NCI-H2107 treated with DMSO at 0.1 percent for 48 hours (cell line): ENCODE results near the gene KCTD2.
"Not testable (repeated sequence)": the region's sequence is repeated elsewhere in the genome, so short reads cannot be mapped to it uniquely, and the experiment has no call there.

Experiments
- DNase-seq: peaks from one replicate; lab custom pipeline; 2025; ENCODE audit not compliant: unreplicated experiment; lab: John Stamatoyannopoulos, UW

Gene KCTD2

DNA sequence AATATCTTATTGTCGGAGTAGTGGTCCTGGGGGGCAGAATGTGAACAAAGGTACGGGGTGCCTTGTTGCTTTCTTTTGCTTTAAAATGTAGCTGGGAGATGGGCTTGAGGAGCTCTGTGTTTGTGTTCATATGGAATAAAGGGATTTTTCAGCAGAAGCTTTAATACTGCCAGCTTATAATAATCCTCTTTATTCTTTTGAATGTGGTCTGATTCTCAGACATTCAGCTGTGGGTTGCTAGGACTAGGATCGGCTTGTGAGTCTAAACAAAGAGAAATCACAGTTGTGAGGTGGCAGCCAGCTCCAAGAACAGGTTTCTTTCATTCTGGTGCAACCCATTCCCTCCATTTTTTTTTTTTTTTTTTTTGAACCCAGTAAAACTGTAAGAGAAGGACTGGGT, 27.3 kb upstream of the KCTD2 start:
- no peak for DNase-seq

DNA sequence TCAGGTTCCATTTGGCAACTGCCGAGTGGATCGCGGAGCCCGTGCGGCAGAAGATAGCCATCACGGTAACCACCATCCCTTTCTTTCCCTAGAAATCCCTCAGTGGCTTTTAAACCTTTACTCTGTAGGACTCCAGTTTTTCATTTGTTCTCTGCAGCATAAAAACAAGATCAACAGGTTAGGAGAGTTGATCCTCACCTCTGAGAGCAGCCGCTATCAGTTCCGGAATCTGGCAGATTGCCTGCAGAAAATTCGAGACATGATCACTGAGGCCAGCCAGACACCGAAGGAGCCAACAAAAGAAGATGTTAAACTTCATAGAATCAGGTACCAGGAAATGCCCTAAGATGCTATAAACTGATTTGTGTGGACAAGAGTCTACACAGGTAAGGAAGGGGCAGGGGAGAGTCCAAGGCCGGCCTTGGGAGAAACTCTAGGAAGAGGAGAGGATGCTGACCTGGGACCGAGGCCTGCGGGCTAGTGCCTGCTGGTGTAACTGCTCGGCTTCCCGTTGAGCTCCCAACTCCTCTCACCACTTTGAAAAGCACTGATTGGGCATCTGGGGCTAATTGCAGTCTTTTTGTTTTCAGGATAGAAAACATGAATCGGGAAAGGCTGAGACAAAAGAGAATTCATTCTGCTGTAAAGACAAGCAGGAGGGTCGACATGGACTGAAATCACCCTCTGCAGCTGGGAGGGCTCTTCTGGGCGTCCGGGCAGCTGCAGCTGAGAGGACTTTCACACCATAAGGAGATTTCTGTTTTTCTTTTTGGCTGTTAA, 26.5 kb upstream of the KCTD2 start:
- DNase-seq = no peak

DNA sequence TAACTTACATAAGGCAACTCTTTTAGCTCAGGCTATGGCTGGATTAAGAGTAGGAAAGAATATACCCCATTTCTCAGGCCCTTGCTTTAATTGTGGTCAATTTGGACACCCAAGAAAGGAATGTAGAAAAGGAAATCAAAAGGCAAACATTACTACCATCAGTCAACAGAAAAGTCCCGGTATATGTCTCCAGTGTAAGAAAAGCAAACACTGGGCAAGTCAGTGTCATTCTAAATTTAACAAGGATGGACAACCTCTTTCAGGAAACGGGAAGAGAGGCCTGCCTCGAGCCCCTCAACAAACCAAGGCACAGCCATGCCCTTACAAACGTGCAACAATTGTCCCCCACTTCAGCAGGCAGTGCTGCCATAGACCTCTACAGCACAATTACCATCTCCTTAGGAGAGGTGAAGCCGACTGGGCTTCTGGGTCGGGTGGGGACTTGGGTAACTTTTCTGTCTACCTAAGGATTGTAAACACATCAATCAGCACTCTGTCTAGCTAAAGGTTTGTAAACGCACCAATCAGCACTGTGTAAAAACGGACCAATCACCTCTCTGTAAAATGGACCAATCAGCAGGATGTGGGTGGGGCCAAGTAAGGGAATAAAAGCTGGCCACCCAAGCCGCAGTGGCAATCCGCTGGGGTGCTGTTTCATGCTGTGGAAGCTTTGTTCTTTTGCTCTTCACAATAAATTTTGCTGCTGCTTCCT, 22.2 kb upstream of the KCTD2 start:
- DNase-seq = no peak

DNA sequence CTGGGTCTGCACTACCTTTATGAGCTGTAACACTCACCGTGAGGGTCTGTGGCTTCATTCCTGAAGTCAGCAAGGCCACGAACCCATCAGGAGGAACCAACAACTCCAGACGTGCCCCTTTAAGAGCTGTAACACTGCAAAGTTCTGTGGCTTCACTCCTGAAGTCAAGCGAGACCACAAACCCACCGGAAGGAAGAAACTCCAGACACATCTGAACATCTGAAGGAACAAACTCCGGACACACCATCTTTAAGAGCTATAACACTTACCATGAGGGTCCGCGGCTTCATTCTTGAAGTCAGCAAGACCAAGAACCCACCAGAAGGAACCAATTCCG, 21.7 kb upstream of the KCTD2 start:
- DNase-seq = not testable (repeated sequence)

DNA sequence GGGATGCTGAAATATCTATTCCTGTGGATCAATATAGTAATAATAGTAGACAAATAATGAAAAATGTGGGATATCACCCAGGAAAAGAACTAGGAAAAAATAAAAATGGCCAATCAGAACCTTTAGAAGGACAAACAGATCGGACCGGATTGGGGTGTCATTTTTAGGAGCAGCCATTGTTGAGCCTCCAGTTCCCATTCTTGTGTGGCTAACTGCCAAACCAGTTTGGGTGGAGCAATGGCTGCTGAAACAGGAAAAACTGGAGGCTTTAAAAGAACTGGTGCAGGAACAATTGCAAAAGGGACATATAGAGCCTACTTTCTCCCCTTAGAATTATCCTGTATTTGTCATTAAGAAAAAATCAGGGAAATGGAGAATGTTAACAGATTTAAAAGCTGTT, 20.4 kb upstream of the KCTD2 start:
- DNase-seq = not testable (repeated sequence)

DNA sequence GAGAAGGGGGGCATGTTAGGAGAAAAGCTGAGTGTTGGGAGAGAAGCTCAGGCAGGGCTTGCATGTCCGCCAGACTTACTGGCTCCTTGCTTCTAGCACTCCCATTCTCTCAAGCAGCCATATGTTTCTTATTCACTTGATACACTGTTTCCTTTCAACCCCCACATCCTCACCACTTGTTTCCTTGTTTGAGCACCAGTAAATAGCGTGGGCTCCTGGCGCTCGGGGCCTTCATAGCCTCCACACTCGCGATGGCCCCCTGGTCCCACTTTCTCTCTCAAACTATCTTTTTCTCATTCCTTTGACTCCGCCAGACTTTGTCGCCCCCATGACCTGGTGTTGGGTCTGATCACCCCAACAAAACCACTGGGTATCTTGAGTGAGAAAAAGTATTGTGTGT, 16.9 kb upstream of the KCTD2 start:
- DNase-seq = no peak

DNA sequence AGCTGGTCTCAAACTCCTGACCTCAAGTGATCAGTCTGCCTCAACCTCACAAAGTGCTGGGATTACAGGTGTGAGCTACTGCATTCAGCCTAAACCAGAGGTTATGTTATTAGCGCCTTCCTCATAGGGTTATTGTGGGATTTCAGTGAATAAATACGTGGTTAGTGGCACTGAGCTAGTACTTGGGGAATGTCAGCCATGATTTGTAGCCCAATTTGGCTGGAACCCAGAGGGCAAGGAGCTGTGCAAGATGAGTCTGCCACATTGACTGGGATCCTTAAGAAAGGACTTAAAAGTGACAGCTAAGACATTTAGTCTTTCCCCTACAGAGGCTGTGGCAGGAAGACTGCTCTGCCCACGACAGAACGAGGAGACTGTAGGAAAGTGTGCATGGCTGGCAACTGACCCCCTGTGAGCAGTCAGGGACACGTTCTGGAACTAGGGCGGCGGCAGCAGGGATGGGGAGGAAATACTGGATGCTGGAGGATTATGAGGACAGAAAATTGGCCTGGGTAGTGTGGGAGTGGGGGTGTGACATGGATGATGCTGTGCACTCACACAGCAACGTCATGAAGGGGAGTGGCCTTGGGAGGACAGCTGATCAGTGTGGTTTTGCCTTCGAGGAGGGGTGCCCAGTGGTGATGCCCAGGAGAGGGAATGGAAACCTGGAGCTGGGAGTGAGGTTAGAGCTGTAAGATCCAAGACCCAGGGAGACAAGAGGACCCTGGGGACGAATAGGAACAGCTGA, 14.9 kb upstream of the KCTD2 start:
- peak; percentile 82 for DNase-seq

DNA sequence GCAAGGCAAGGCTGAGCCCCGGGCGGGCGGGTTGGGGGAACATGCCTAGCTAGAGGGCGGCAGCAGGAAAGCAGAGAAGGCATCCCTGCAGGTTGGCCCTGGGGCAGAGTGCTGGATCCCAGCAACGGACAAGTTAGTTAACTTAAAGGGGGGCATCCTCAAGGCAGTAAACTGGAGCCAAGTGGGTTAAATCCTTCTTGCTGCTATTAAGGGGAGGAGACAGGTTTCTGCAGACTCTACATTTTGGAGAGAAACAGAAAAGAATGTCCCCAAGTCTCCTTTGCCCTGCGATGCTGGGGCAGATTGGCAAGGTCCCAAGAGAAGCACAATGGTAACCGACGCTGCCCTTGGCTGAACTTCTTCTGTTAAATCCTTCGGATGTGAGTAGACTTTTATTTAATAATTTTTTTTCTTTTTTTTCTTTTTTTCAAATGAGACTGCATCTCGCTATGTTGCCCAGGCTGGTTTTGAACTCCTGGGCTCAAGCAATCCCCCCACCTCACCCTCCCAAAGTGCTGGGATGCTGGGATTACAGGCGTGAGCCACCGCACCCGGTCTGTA, 14.2 kb upstream of the KCTD2 start:
- no peak for DNase-seq

DNA sequence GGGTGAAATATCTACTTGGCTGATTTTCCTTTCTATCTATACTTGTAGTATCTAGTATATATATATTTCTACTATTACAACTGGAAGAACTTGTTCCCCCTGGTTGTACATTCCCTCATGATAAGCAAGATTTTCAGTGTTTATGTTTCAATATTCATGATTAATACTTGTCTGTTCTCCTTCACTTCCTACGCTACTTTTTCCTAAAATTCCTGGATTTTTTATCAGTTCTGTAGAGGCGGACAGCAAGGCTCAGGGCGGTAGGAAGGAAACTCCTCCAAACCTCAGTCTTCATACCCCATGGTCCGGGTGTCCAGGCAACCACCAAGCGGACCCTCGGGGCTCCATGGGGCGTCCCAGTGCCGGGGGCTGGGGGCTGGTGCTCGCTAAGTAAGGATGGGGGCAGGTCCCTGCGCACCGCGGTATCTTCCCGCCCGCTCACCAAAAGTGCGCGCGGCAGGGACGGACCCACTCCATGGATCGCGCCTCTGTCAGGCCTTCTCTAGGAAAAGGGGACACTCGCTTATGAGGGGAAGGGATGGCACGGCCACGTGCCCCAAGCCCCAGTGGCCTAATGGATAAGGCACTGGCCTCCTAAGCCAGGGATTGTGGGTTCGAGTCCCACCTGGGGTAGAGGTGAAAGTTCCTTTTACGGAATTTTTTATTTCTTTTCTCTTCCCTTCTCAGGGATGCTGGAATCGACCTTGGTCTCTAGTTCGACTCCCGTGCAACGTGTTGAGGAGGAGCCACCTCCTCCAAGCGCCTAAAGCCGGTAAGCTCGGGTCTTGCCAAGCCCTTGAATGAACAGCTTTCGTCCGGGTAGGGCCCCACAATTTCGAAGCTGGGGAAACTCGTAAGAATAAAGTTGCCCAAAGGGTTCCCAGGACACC, 13.4 kb upstream of the KCTD2 start:
- DNase-seq = peak; percentile 62

DNA sequence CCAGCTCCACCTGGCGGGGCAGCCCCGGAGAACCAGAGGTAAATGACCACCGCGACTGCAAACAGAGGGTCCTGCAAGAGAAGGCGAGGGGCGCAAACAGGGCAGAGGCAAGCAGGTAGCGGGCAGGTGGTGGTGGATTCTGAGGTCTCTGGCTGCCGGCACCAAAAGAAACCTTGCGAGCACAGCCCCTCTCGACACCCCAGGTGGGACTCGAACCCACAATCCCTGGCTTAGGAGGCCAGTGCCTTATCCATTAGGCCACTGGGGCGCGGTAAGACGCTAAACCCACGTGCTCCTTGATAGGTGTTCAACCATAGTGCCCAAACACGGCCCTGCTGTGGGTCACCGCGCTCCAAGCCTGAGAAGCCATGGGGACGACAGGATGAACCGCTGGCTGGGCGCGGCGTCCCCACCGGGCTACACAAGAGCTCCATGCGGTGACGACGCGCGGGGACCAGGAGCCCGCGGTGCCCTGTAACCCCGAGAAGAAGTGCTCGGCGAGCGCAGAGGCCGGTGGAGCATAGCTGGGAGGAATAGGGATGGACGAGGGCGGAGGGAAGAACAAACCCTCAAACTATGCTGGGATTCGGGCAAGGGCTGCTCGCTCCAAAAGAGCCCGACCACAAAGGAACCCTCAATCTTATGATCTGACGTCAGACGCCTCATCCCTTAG, 12.7 kb upstream of the KCTD2 start:
- DNase-seq = peak; percentile 72

DNA sequence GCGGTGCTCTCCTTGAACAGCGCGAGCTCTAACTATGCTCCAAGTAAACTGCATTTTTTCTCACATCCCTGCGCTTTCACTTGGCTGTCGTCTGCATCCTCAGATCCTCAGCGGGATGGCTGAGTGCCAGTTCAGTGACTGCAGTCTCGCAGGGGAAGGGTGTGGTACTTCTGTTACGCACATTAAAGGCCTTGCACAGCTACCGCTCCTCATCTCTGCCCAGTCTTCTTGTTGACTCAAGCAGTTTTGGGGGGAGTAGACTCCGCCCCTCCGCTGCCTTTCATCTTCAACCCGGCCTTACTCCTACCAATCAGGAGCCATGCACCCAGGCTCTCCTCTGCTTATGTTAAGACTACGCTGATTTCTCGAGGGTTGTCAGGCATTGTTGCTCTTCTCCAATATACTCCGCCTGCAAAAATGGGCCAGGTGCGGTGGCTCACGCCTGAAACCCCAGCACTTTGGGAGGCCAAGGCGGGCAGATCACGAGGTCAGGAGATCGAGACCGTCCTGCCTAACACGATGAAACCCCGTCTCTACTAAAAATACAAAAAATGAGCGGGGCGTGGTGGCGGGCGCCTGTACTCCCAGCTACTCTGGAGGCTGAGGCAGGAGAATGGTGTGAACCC, 10.3 kb upstream of the KCTD2 start:
- peak; percentile 5 for DNase-seq

DNA sequence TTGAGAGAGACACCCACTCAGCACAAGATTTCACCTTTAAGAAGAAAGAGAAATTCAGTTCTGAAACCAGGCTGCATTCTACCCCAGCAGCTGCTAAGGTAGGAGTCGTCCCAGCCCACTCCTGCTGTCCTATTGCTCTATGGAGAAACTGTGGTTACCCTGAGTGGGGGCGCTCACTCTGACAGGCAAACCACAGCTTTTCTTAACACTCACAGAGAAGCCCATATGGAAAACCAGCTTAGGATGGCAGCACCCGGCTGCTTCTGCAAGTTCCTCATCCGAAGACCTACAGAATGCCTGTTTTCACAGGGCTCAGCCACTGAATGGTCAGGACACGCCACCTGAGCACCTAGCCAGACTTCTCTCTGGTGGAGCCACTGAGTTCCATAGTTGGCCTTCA, 7.8 kb upstream of the KCTD2 start:
- DNase-seq = no peak

DNA sequence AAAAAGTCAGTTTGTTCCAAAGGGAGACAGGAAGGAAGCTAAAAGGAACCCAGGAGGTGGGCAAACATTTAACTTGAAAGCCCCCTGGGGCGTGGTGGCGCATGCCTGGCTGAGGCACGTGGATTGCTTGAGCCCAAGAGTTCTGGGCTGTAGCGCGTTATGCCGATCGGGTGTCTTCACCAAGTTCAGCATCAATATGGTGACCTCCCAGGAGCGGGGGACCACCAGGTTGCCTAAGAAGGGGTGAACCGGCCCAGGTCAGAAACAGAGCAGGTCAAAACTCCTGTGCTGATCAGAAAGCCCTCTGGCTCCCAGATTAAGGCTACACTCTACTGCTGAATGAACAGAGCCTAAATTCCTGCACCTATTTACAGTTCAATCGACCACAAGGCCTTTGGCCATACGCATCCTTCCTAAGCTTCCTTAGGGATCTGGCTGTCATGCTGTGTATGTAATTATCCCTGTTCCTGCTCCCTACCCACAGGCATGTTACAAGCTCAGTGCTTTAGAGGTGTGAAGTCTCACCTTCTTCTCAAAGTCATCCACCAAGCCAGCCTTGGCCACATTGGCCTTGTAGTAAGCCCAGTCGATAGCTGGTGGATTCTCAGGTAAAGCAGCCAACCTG, 5.3 kb upstream of the KCTD2 start:
- no peak for DNase-seq

DNA sequence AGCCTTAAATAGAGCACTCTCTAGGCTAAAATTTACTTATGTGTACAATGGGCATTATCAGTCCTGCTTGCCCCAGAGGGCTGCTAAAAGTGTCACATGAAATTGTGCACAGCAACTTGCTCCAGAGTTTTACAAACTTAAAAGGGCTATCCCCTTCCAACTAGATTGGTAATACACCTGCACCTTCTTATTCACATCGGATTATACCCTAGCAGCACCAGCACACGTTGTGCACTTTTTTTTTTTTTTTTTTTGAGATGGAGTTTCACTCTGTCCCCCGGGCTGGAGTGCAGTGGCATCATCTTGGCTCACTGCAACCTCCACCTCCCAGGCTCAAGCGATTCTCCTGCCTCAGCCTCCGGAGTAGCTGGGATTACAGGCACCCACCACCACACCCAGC, 3.2 kb upstream of the KCTD2 start:
- not testable (repeated sequence) for DNase-seq

DNA sequence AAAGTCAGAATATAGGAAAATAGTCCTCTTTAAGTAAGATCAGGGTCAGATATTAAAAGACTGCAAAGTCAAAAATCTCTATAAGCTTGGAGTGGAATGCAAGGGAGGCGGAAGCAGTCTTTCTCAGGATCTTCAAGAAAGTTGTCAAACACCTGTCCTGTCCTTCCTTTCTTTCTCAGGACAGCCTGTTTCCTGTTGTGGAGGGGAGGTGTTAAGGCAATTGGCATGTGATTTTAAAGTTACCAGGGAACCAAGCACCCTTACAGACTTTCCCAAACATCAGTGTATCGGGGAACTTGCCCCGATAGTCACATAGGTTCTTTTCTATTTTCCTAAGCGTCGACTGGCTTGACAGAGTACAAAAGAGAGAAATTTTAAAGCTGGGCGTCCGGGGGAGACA, 2.3 kb upstream of the KCTD2 start:
- no peak for DNase-seq

DNA sequence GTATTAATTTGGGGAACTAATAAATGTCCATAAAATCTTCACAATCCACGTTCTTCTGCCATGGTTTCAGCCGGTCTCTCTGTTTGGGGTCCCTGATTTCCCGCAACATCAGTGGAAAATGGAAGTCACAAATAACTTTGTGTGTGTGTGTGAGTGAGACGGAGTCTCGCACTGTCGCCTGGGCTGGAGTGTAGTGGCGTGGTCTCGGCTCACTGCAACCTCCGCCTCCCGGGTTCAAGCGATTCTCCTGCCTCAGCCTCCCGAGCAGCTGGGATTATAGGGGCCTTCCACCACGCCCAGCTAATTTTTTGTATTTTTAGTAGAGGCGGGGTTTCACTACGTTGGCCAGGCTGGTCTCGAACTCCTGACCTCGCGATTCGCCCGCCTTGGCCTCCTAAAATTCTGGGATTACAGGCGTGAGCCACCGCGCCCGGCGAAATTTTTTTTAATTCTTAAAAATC, 1.0 kb upstream of the KCTD2 start:
- not testable (repeated sequence) for DNase-seq

DNA sequence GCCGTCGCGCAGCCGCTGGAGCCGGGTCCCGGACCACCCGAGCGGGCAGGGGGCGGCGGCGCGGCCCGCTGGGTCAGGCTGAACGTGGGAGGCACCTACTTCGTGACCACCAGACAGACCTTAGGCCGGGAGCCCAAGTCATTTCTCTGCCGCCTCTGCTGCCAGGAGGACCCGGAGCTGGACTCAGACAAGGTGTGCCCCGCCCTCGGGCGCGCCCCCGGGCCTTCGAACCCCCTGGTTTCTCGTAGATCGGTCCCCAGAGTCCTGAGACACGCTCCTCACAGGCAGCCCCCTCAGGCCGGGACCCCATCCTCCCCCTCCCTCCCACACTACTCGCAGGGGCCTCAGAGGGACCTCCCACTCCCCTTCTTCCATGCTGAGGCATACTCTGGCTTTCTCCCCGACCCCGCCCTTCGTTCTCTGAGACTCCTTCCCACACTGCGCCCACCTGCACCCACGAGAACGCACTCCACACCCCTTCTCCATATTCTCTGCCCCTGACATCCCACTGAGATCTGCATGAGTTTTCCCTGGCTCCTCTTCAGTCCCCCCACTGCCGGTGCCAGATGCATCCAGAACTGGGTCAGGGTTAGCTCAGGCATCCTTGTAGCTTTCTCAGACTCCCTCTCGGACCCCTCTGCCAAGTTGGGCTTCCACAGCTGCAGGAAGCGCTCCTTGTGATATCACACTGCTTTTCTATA, 523 bp downstream of the KCTD2 start:
- DNase-seq = no peak

DNA sequence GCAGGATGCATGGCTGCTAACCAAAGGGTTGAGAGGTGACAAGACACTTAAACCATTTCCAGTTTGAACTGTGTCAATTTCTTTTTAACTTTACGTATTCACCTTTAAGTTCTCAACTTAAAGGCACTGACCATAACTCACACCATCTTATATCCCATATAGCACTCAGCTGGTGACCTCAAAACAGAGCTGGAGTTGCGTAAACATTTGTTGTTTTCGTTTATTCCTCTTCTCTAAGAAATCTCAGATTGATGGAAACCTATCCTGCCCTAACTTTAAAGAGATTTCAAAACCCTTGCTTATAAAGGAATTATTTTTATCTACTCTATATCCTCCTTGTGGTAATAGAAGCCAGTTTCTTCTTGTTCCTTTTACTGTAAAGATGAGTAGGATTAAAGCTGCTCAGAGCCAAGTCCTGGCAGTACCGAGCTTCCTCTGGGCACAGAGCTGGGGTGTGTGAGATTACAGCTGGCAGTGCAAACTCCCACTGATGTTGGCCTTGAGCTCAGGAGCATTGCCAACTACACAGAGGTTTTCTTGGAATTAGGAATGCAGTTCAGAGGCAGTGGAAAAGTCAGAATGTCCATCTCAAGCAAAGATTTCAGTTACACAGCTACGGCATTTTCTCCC, 1.3 kb downstream of the KCTD2 start:
- no peak for DNase-seq
